ENCODE data around the gene ZSWIM6.
A peak's percentile ranks its signal among the peaks of the same experiment; 100 is the strongest.

Gene ZSWIM6

GRCh38 chr5:61482980-61483379, 150.9 kb downstream of the ZSWIM6 start:
- no peak for DNase-seq (ENCODE audit: low spot score)

- DNase-seq (ENCODE audit: low spot score) = no peak
Measured at GRCh38 chr5:61486476-61486875, 154.4 kb downstream of the ZSWIM6 start.

GRCh38 chr5:61489574-61489973, 157.5 kb downstream of the ZSWIM6 start:
- no peak for DNase-seq (ENCODE audit: low spot score)

GRCh38 chr5:61491861-61492260, 159.8 kb downstream of the ZSWIM6 start:
- no peak for DNase-seq (ENCODE audit: low spot score)

- no peak for DNase-seq (ENCODE audit: low spot score)
Measured at GRCh38 chr5:61493973-61494372, 161.9 kb downstream of the ZSWIM6 start.

GRCh38 chr5:61496446-61496845, 164.4 kb downstream of the ZSWIM6 start:
- DNase-seq (ENCODE audit: low spot score) = no peak

- DNase-seq (ENCODE audit: low spot score) = no peak
Measured at GRCh38 chr5:61496860-61497259, 164.8 kb downstream of the ZSWIM6 start.

GRCh38 chr5:61498121-61498520, 166.1 kb downstream of the ZSWIM6 start:
- DNase-seq (ENCODE audit: low spot score) = no peak

- no peak for DNase-seq (ENCODE audit: low spot score)
Measured at GRCh38 chr5:61501971-61502370, 169.9 kb downstream of the ZSWIM6 start.

GRCh38 chr5:61504143-61504770, 172.2 kb downstream of the ZSWIM6 start:
- DNase-seq (ENCODE audit: low spot score) = no peak

- no peak for DNase-seq (ENCODE audit: low spot score)
Measured at GRCh38 chr5:61505281-61505680, 173.2 kb downstream of the ZSWIM6 start.

GRCh38 chr5:61507232-61507631, 175.2 kb downstream of the ZSWIM6 start:
- DNase-seq (ENCODE audit: low spot score) = no peak

- no peak for DNase-seq (ENCODE audit: low spot score)
Measured at GRCh38 chr5:61516946-61517345, 184.9 kb downstream of the ZSWIM6 start.

- no peak for DNase-seq (ENCODE audit: low spot score)
Measured at GRCh38 chr5:61519728-61520277, 187.7 kb downstream of the ZSWIM6 start.

- no peak for DNase-seq (ENCODE audit: low spot score)
Measured at GRCh38 chr5:61523073-61523472, 191.0 kb downstream of the ZSWIM6 start.

- no peak for DNase-seq (ENCODE audit: low spot score)
Measured at GRCh38 chr5:61523997-61524396, 191.9 kb downstream of the ZSWIM6 start.

GRCh38 chr5:61525512-61526206, 193.6 kb downstream of the ZSWIM6 start:
- peak; percentile 26 for DNase-seq (ENCODE audit: low spot score)

GRCh38 chr5:61526207-61526519, 194.1 kb downstream of the ZSWIM6 start:
- no peak for DNase-seq (ENCODE audit: low spot score)

- DNase-seq (ENCODE audit: low spot score) = no peak
Measured at GRCh38 chr5:61532983-61533382, 200.9 kb downstream of the ZSWIM6 start.

GRCh38 chr5:61534481-61535267, 202.6 kb downstream of the ZSWIM6 start:
- DNase-seq (ENCODE audit: low spot score) = no peak

GRCh38 chr5:61535828-61536227, 203.8 kb downstream of the ZSWIM6 start:
- no peak for DNase-seq (ENCODE audit: low spot score)

- DNase-seq (ENCODE audit: low spot score) = no peak
Measured at GRCh38 chr5:61536922-61537321, 204.9 kb downstream of the ZSWIM6 start.

Measured in kidney tubule cell (primary cell).